ENCODE data around the gene PPP4C.

The PPP4C gene

DNA sequence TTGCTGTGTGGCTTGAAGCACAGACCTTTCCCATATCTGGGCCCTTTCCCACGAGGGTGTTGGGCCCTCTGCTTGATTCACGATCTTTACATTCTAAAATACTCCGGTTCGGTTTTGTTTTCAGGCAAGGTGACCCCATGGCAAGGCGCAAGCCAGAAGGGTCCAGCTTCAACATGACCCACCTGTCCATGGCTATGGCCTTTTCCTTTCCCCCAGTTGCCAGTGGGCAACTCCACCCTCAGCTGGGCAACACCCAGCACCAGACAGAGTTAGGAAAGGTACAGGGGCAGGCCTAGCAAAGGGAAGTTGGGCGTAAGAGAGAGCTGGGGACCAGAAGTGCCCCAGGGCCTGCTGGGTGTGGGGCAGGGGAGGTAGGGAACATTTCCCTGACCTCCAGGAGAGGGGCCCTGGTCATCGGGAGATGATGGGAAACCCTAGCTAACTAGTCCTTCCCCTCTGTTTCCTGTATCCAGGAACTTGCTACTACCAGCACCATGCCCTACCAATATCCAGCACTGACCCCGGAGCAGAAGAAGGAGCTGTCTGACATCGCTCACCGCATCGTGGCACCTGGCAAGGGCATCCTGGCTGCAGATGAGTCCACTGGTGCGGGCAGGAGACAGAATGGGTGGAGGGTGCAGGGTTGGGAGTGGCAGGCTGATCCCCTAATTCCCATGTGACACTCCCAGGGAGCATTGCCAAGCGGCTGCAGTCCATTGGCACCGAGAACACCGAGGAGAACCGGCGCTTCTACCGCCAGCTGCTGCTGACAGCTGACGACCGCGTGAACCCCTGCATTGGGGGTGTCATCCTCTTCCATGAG lies 8.8 kb upstream of the PPP4C start:
- no peak for TF ChIP-seq CTCF (IDR thresholded peaks at IDR 0.05; ENCODE audit: low read depth, low read length, missing control alignments)
- no peaks in the 10 kb centered on the region for H3K27me3 ChIP-seq (replicated peaks)
- peak overlapping the region; percentile 95 for H3K27ac ChIP-seq
- H3K4me3 ChIP-seq (ENCODE audit: low read depth, low read length), result peak overlapping the region; percentile 100
- no peak for DNase-seq
- in situ Hi-C loops (cut with HindIII; ENCODE audit: low pct_ligation_motif_present, low sequenced_read_pairs), result no loop called here
- H3K36me3 ChIP-seq (replicated peaks), result peaks cover 51% of the 10 kb centered on the region

DNA sequence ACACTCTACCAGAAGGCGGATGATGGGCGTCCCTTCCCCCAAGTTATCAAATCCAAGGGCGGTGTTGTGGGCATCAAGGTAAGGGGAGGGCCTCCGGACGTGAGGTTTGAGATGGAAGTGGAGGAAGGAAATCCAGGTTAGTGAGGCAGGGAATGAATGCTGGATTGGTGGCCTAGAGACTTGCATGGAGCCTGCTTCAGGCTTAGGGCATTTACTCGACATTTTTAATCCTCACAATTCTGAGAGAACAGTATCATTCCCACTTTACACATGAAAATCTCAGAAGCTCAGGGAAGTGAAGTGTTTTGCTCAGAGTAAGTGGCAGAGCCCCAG lies 8.2 kb upstream of the PPP4C start:
- in situ Hi-C loops (cut with HindIII; ENCODE audit: low pct_ligation_motif_present, low sequenced_read_pairs), result no loop called here
- no peak for DNase-seq
- H3K4me3 ChIP-seq (ENCODE audit: low read depth, low read length), result peak overlapping the region; percentile 100
- no peak overlapping the region for H3K27ac ChIP-seq
- H3K27me3 ChIP-seq (replicated peaks), result no peaks in the 10 kb centered on the region
- peaks cover 57% of the 10 kb centered on the region for H3K36me3 ChIP-seq (replicated peaks)
- TF ChIP-seq CTCF (IDR thresholded peaks at IDR 0.05; ENCODE audit: low read depth, low read length, missing control alignments), result no peak

- TF ChIP-seq CTCF (IDR thresholded peaks at IDR 0.05; ENCODE audit: low read depth, low read length, missing control alignments), result no peak
- Histone ChIP-seq H3K4me3 (ENCODE audit: low read depth, low read length) (peak overlapping the region; percentile 1), H3K27me3 (replicated peaks) (no peaks in the 10 kb centered on the region), H3K36me3 (replicated peaks) (peaks cover 63% of the 10 kb centered on the region), H3K27ac (no peak overlapping the region)
- no peak for DNase-seq
- in situ Hi-C loops (cut with HindIII; ENCODE audit: low pct_ligation_motif_present, low sequenced_read_pairs), result no loop called here
Observed at GRCh38 chr16:30068333-30068732, 7.5 kb upstream of the PPP4C start.

DNA sequence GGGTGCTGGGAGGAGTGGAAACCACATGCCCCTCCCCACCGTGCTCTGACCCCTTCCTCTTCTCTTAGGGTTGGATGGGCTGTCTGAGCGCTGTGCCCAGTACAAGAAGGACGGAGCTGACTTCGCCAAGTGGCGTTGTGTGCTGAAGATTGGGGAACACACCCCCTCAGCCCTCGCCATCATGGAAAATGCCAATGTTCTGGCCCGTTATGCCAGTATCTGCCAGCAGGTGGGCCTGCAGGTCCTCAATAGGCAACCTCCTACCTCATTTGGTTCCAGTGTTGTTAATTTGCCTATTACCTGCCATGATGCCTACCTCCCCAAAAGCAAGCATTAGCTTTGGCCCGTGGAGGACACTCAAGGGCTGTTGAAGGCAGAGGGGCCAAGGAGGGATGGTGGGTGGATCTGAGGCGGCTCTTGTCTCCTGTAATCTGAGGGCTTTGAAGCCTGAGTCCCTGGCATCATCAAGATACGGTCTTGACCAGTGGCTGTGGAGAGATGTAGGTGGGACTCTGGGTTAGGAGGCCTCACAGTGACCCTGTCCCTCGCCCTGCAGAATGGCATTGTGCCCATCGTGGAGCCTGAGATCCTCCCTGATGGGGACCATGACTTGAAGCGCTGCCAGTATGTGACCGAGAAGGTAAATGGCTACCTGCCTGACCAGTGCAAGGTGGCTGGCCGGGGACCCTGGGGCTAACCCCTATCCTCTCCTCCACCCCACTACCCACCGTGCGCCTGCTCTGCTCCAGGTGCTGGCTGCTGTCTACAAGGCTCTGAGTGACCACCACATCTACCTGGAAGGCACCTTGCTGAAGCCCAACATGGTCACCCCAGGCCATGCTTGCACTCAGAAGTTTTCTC lies 6.8 kb upstream of the PPP4C start:
- in situ Hi-C loops (cut with HindIII; ENCODE audit: low pct_ligation_motif_present, low sequenced_read_pairs), result no loop called here
- Histone ChIP-seq H3K27ac (no peak overlapping the region), H3K36me3 (replicated peaks) (peaks cover 69% of the 10 kb centered on the region), H3K27me3 (replicated peaks) (no peaks in the 10 kb centered on the region), H3K4me3 (ENCODE audit: low read depth, low read length) (peak overlapping the region; percentile 5)
- peak; percentile 75 for TF ChIP-seq CTCF (IDR thresholded peaks at IDR 0.05; ENCODE audit: low read depth, low read length, missing control alignments)
- no peak for DNase-seq

DNA sequence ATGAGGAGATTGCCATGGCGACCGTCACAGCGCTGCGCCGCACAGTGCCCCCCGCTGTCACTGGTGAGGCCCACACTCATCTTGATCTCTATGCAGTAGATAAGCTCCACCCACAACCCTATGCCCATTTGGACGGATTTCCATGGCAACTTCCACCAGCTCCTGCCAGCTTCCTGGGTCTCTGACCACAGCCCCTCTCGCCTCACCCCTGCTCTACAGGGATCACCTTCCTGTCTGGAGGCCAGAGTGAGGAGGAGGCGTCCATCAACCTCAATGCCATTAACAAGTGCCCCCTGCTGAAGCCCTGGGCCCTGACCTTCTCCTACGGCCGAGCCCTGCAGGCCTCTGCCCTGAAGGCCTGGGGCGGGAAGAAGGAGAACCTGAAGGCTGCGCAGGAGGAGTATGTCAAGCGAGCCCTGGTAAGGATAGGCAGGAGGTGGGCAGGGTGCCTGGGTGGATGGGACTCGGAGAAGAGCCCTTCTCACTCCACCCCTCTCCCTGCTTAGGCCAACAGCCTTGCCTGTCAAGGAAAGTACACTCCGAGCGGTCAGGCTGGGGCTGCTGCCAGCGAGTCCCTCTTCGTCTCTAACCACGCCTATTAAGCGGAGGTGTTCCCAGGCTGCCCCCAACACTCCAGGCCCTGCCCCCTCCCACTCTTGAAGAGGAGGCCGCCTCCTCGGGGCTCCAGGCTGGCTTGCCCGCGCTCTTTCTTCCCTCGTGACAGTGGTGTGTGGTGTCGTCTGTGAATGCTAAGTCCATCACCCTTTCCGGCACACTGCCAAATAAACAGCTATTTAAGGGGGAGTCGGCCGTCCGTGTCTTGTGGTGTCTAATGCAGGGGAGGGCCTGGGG lies 6.0 kb upstream of the PPP4C start:
- in situ Hi-C loops (cut with HindIII; ENCODE audit: low pct_ligation_motif_present, low sequenced_read_pairs), result no loop called here
- Histone ChIP-seq H3K4me3 (ENCODE audit: low read depth, low read length) (peak overlapping the region; percentile 15), H3K36me3 (replicated peaks) (peaks cover 70% of the 10 kb centered on the region), H3K27me3 (replicated peaks) (no peaks in the 10 kb centered on the region), H3K27ac (no peak overlapping the region)
- no peak for TF ChIP-seq CTCF (IDR thresholded peaks at IDR 0.05; ENCODE audit: low read depth, low read length, missing control alignments)
- DNase-seq, result no peak

All from brain microvascular endothelial cell (primary cell).